ENCODE results near the gene SGIP1. TPM values are rescaled to one million over a fixed set of nuclear protein-coding genes. Genes with fewer than 3 reads are reported as not detected.
A peak's percentile ranks its signal among the peaks of the same experiment; 100 is the strongest.

SGIP1 gene
- total and polyA plus RNA-seq, 4 donors = 2.7 to 17.0 (median 4.7) TPM

GRCh38 chr1:66526036-66526435 lies 7.9 kb upstream of the SGIP1 start:
- Histone ChIP-seq H3K4me1 (ENCODE audit: control insufficient read depth in 5 of 5, insufficient read depth in 5 of 5, low read length in 5 of 5) (no peaks in the 10 kb centered on the region), H3K36me3 (ENCODE audit: control insufficient read depth in 4 of 4, insufficient read depth in 4 of 4, low read length in 4 of 4) (no peaks in the 10 kb centered on the region), H3K9ac (ENCODE audit: insufficient read depth in 1 of 2, low read length in 2 of 2) (no peak overlapping the region), H3K9me3 (ENCODE audit: control insufficient read depth in 4 of 4, insufficient read depth in 3 of 4, low read length in 3 of 4) (no peaks in the 10 kb centered on the region), H3K4me3 (no peak overlapping the region), H3K27me3 (ENCODE audit: control insufficient read depth in 3 of 3, insufficient read depth in 3 of 3, low read length in 2 of 3) (no peaks in the 10 kb centered on the region), H3K27ac (ENCODE audit: low read depth in 1 of 2, low read length in 1 of 2) (no peak overlapping the region)
- DNase-seq (no peak), ATAC-seq (ENCODE audit: insufficient read depth, low FRiP score) (no peak)
- TF ChIP-seq, protein P1, sequence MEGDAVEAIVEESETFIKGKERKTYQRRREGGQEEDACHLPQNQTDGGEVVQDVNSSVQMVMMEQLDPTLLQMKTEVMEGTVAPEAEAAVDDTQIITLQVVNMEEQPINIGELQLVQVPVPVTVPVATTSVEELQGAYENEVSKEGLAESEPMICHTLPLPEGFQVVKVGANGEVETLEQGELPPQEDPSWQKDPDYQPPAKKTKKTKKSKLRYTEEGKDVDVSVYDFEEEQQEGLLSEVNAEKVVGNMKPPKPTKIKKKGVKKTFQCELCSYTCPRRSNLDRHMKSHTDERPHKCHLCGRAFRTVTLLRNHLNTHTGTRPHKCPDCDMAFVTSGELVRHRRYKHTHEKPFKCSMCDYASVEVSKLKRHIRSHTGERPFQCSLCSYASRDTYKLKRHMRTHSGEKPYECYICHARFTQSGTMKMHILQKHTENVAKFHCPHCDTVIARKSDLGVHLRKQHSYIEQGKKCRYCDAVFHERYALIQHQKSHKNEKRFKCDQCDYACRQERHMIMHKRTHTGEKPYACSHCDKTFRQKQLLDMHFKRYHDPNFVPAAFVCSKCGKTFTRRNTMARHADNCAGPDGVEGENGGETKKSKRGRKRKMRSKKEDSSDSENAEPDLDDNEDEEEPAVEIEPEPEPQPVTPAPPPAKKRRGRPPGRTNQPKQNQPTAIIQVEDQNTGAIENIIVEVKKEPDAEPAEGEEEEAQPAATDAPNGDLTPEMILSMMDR (IDR thresholded peaks at IDR 0.05; ENCODE audit: control extremely low read depth, extremely low read depth) = no peak
- 65 to 82% methylated on average over 1 of the region's 1 CpG for WGBS, 2 donors

DNA sequence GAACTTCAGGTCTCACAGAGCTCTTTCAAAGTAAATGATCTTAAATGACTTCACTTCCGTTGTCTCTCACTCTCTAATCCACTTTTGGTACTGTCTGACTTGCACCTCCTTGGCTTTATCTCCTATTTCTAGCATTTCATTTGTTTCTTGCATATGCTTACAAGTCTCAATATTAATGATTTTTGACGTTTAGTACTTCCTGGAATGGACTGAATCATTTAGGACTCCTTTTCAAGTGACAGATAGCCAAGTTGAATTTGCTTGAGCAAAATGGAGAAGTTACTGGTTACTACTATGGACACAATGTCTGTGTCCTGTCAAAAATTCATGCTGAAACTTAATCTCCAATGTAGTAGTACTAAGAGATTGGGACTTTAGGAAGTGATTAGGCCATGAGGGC lies 7.0 kb upstream of the SGIP1 start:
- no peaks in the 10 kb centered on the region for H3K36me3 ChIP-seq (ENCODE audit: control insufficient read depth in 4 of 4, insufficient read depth in 4 of 4, low read length in 4 of 4)
- no peak overlapping the region for H3K9ac ChIP-seq (ENCODE audit: insufficient read depth in 1 of 2, low read length in 2 of 2)
- H3K4me1 ChIP-seq (ENCODE audit: control insufficient read depth in 5 of 5, insufficient read depth in 5 of 5, low read length in 5 of 5) = no peaks in the 10 kb centered on the region
- H3K9me3 ChIP-seq (ENCODE audit: control insufficient read depth in 4 of 4, insufficient read depth in 3 of 4, low read length in 3 of 4) = no peaks in the 10 kb centered on the region
- no peak for ATAC-seq (ENCODE audit: insufficient read depth, low FRiP score)
- DNase-seq = no peak
- no peak overlapping the region for H3K27ac ChIP-seq (ENCODE audit: low read depth in 1 of 2, low read length in 1 of 2)
- no peak overlapping the region for H3K4me3 ChIP-seq
- no peaks in the 10 kb centered on the region for H3K27me3 ChIP-seq (ENCODE audit: control insufficient read depth in 3 of 3, insufficient read depth in 3 of 3, low read length in 2 of 3)
- TF ChIP-seq, protein P1 (IDR thresholded peaks at IDR 0.05; ENCODE audit: control extremely low read depth, extremely low read depth) = no peak
- WGBS, 2 donors = 75 to 79% methylated on average over 2 of the region's 2 CpGs

- DNase-seq = peak in 1 of 3 donors; percentile 58
- Histone ChIP-seq H3K4me3 (no peak overlapping the region), H3K9me3 (ENCODE audit: control insufficient read depth in 4 of 4, insufficient read depth in 3 of 4, low read length in 3 of 4) (no peaks in the 10 kb centered on the region), H3K4me1 (ENCODE audit: control insufficient read depth in 5 of 5, insufficient read depth in 5 of 5, low read length in 5 of 5) (peaks cover 0 to 4% (median 0%) of the 10 kb centered on the region in 5 donors), H3K27me3 (ENCODE audit: control insufficient read depth in 3 of 3, insufficient read depth in 3 of 3, low read length in 2 of 3) (no peaks in the 10 kb centered on the region), H3K36me3 (ENCODE audit: control insufficient read depth in 4 of 4, insufficient read depth in 4 of 4, low read length in 4 of 4) (no peaks in the 10 kb centered on the region), H3K27ac (ENCODE audit: low read depth in 1 of 2, low read length in 1 of 2) (no peak overlapping the region), H3K9ac (ENCODE audit: insufficient read depth in 1 of 2, low read length in 2 of 2) (no peak overlapping the region)
- no peak for ATAC-seq (ENCODE audit: insufficient read depth, low FRiP score)
- WGBS, 2 donors = 61 to 78% methylated on average over 2 of the region's 2 CpGs
- TF ChIP-seq, protein P1 (IDR thresholded peaks at IDR 0.05; ENCODE audit: control extremely low read depth, extremely low read depth) = no peak
These were observed 6.3 kb upstream of the SGIP1 start for GRCh38 chr1:66527686-66528085.

DNA sequence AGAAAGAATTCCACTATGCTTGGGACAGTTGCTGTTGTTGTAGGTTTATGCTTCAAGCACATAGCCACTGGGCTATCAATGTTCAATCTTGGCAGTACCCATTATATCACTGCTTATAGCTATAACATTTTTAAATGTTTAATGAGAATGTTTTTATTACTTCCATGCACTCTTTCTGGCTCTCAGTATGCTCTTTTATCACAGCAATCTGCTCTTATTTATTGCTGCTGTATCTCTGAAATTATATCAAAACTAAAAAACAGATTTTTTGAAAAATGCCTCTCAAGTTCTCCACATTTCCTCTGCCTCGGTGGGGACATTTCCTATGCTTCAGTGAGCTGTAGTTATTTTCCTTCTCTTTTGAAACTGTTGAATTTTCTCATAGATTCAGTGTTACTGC lies 5.4 kb upstream of the SGIP1 start:
- Histone ChIP-seq H3K4me3 (no peak overlapping the region), H3K27me3 (ENCODE audit: control insufficient read depth in 3 of 3, insufficient read depth in 3 of 3, low read length in 2 of 3) (no peaks in the 10 kb centered on the region), H3K9me3 (ENCODE audit: control insufficient read depth in 4 of 4, insufficient read depth in 3 of 4, low read length in 3 of 4) (peaks cover 0 to 2% (median 0%) of the 10 kb centered on the region in 4 donors), H3K27ac (ENCODE audit: low read depth in 1 of 2, low read length in 1 of 2) (no peak overlapping the region), H3K36me3 (ENCODE audit: control insufficient read depth in 4 of 4, insufficient read depth in 4 of 4, low read length in 4 of 4) (no peaks in the 10 kb centered on the region), H3K9ac (ENCODE audit: insufficient read depth in 1 of 2, low read length in 2 of 2) (no peak overlapping the region), H3K4me1 (ENCODE audit: control insufficient read depth in 5 of 5, insufficient read depth in 5 of 5, low read length in 5 of 5) (peaks cover 0 to 8% (median 4%) of the 10 kb centered on the region in 5 donors)
- 47 to 73% methylated on average over 1 of the region's 1 CpG for WGBS, 2 donors
- no peak for DNase-seq
- no peak for ATAC-seq (ENCODE audit: insufficient read depth, low FRiP score)
- TF ChIP-seq, protein P1 (IDR thresholded peaks at IDR 0.05; ENCODE audit: control extremely low read depth, extremely low read depth) = no peak
